Right lobe of liver (tissue), 4 donors: ENCODE data around the gene RAET1E.

ENCODE experiments used
- POLR2A ChIP-seq: fragments of 450-650 bp; IDR thresholded peaks from one replicate; pipeline ENCODE4 v1.6.1; 2017; ENCODE audit warnings: antibody characterized with exemption, mild to moderate bottlenecking
- TF ChIP-seq, protein P1 (sequence below), 4 donors: fragments of 200-600 bp in 3 of 4; fragments of 450-650 bp in 1 of 4; IDR thresholded peaks; one replicate each; pipeline versions ENCODE4 v1.5.1 to v1.8.0; 2016 to 2022; ENCODE audit warnings: antibody characterized with exemption in 4 of 4, mild to moderate bottlenecking in 2 of 4
- donor health status: DM: no; HTN: no; CAD: no.
- donor health status: DM: no; HTN: no; CAD: no.
- donor health status: DM: no; HTN: yes; CAD: no.

DNA sequence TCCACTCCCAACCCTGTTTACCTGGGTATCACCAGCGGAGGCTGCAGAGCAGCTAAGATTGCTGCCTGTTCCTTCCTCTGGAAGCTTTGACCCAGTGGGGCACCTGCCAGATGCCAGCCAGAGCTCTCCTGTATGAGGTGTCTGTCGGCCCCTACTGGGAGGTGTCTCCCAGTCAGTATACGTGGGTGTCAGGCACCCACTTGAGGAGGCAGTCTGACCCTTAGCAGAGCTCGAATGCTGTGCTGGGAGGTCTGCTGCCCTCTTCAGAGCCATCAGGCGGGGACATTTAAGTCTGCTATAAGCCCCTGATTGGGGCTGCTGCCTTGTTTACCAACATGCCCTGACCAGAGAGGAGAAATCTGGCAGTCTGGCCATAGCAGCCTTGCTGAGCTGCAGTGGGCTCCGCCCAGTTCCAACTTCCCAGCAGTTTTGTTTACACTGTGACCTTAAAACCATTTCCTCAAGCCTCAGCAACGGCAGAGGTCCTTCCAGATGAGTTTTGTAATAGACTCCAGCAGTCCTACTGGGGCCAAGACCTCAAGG, 2.8 kb downstream of the RAET1E start:
- TF ChIP-seq, protein P1, sequence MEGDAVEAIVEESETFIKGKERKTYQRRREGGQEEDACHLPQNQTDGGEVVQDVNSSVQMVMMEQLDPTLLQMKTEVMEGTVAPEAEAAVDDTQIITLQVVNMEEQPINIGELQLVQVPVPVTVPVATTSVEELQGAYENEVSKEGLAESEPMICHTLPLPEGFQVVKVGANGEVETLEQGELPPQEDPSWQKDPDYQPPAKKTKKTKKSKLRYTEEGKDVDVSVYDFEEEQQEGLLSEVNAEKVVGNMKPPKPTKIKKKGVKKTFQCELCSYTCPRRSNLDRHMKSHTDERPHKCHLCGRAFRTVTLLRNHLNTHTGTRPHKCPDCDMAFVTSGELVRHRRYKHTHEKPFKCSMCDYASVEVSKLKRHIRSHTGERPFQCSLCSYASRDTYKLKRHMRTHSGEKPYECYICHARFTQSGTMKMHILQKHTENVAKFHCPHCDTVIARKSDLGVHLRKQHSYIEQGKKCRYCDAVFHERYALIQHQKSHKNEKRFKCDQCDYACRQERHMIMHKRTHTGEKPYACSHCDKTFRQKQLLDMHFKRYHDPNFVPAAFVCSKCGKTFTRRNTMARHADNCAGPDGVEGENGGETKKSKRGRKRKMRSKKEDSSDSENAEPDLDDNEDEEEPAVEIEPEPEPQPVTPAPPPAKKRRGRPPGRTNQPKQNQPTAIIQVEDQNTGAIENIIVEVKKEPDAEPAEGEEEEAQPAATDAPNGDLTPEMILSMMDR (IDR thresholded peaks at IDR 0.05) = no peak
- TF ChIP-seq POLR2A = no peak
